Lower leg skin (tissue), 4 donors: Measurements from ENCODE around the gene KAT6B. TPM values are rescaled to one million over a fixed set of nuclear protein-coding genes. Genes with fewer than 3 reads are reported as not detected.
"Not testable (repeated sequence)": the region's sequence is repeated elsewhere in the genome, so short reads cannot be mapped to it uniquely, and the experiment has no call there.

ENCODE experiments used
- DNase-seq, 2 donors: peaks; one replicate each; pipeline ENCODE4 v3.0.0-alpha.2; 2019; ENCODE audit warnings: low spot score in 2 of 2
- H3K4me3 ChIP-seq: fragments of 200-600 bp; sonication (generic); 2 replicates; pipeline ENCODE4 v1.5.1; 2017; ENCODE audit warnings: mild to moderate bottlenecking, low read depth; ENCODE audit not compliant: poor library complexity, severe bottlenecking
- CTCF ChIP-seq, 3 donors: fragments of 450-650 bp; IDR thresholded peaks; one replicate each; pipeline ENCODE4 v1.5.1; 2016; ENCODE audit warnings: antibody characterized with exemption in 3 of 3, mild to moderate bottlenecking in 3 of 3, moderate library complexity in 2 of 3
- POLR2A ChIP-seq, 2 donors: fragments of 450-650 bp; IDR thresholded peaks; one replicate each; pipeline ENCODE4 v1.6.1; 2016 to 2017; ENCODE audit warnings: antibody characterized with exemption in 2 of 2, mild to moderate bottlenecking in 1 of 2, moderate library complexity in 1 of 2
- WGBS, 2 donors: methylation state at CpG; one replicate each; pipeline ENCODE4 v1.1.5; 2018; 5-methylcytosine and 5-hydroxymethylcytosine counted together
- intact Hi-C: fragments of 100-400 bp; cut with DNase I; formaldehyde crosslinking; loops from one replicate; pipeline ENCODE4 v1.15.0; 2023; ENCODE audit warnings: low total_unique reads
- total RNA-seq, 4 donors: library from RNA; depleted of rRNA; stranded (reverse); fragments of >200 nt; gene quantifications; one replicate each; pipeline ENCODE4 v1.1.0, GENCODE V29; 2016

The KAT6B gene
- total RNA-seq, 4 donors from 2014 or later: 17.2 to 40.1 (median 34.5) TPM

GRCh38 chr10:74912182-74912581 is 85.8 kb downstream of the KAT6B start:
- H3K4me3 ChIP-seq: no peak overlapping the region
- intact Hi-C loops: no loop called here
- no peak for DNase-seq
- TF ChIP-seq POLR2A (IDR thresholded peaks at IDR 0.05) (no peak), CTCF (IDR thresholded peaks at IDR 0.05) (no peak)

- 72 to 75% methylated on average over 2 of the region's 2 CpGs for WGBS, 2 donors
- intact Hi-C loops: no loop called here
- no peak overlapping the region for H3K4me3 ChIP-seq
- DNase-seq: no peak
- no peak for TF ChIP-seq POLR2A (IDR thresholded peaks at IDR 0.05)
- no peak for TF ChIP-seq CTCF (IDR thresholded peaks at IDR 0.05)
Measured at GRCh38 chr10:74912682-74913081, 86.3 kb downstream of the KAT6B start.

DNA sequence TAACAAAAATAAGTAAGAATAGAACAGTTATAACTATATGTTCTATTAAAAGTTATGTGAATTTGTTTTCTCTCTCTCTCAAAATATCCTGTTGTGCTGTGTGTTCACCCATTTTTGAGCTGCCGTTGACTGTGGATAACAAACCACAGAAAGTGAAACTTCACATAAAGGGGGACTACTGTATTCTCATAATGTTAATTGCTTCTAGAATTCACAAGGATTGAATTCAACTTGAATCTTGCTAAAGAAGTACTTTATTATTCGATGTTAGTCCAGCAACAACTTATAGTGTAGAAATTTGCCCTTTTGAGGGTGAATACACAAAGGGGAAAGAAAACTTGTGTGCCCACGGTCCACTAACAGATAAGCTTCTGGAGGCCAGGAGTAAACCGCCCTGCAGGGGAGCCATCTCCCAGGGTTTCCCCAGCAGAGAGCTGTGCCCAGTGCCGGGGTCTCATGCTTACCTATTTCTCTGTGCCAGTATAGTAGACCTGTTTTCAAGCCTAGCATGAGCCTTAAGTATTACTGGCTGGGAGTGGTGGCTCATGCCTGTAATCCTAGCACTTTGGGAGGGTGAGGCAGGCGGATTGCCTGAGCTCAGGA is 87.1 kb downstream of the KAT6B start:
- intact Hi-C loops: no loop called here
- DNase-seq: no peak
- 81% methylated on average over 6 of the region's 6 CpGs for WGBS, 2 donors
- no peak for TF ChIP-seq CTCF (IDR thresholded peaks at IDR 0.05)
- no peak for TF ChIP-seq POLR2A (IDR thresholded peaks at IDR 0.05)
- H3K4me3 ChIP-seq: no peak overlapping the region

GRCh38 chr10:74916283-74916682 is 89.9 kb downstream of the KAT6B start:
- intact Hi-C loops: no loop called here
- 96 to 100% methylated on average over 1 of the region's 1 CpG for WGBS, 2 donors
- no peak for DNase-seq
- TF ChIP-seq POLR2A (IDR thresholded peaks at IDR 0.05): no peak
- no peak for TF ChIP-seq CTCF (IDR thresholded peaks at IDR 0.05)
- no peak overlapping the region for H3K4me3 ChIP-seq

GRCh38 chr10:74917481-74918077 is 91.2 kb downstream of the KAT6B start:
- intact Hi-C loops: no loop called here
- TF ChIP-seq CTCF (IDR thresholded peaks at IDR 0.05): no peak
- TF ChIP-seq POLR2A (IDR thresholded peaks at IDR 0.05): no peak
- DNase-seq: no peak
- H3K4me3 ChIP-seq: no peak overlapping the region

DNA sequence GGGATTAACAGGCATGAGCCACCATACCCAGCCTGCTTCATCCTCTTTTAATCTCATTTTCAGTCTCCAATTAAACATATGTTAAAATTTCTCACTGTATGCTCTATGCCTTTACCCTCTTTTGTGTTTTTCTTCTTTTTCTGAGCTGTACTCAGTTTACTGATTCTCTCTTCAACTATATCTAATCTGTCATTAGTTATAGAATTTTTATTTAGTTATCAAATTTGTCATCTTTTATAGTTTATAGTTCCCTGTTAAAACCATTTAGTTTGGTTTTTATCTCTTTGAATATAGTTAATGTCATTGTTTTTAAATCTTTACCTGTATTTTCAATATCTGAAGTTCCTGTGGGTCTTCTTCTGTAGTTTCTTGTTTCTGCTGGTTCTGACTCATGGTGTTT is 93.3 kb downstream of the KAT6B start:
- intact Hi-C loops: no loop called here
- no peak overlapping the region for H3K4me3 ChIP-seq
- TF ChIP-seq POLR2A (IDR thresholded peaks at IDR 0.05): no peak
- TF ChIP-seq CTCF (IDR thresholded peaks at IDR 0.05): no peak
- no peak for DNase-seq

DNA sequence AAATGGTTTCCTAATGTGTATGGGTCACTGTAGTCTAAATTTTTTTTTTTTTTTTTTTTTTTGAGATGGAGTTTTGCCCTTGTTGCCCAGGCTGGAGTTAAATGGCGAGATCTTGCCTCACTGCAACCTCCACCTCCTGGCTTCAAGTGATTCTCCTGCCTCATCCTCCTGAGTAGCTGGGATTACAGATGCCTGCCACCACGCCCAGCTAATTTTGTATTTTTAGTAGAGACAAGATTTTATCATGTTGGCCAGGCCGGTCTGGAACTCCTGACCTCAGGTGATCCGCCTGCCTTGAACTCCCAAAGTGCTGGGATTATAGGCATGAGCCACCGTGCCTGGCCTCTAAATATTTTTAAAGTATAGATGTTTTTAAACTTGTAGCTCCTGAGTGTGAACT is 94.7 kb downstream of the KAT6B start:
- DNase-seq, H3K4me3 ChIP-seq, intact Hi-C loops: not testable (repeated sequence)
- 69 to 72% methylated on average over 5 of the region's 5 CpGs for WGBS, 2 donors
